HCT116 (cell line): Measurements from ENCODE around the gene RSRC1. TPM values are rescaled to one million over a fixed set of nuclear protein-coding genes. Genes with fewer than 3 reads are reported as not detected.

ENCODE experiments used
- ATAC-seq: fragments of 200-7000 bp; cut with Tn5 transposase; 2 replicates; pipeline ENCODE4 v1.9.1; 2020; ENCODE audit warnings: mild to moderate bottlenecking, moderate library complexity
- BruUV-seq: library from RNA; stranded (reverse); fragments of 400-500 nt; replicated peaks from 2 replicates; lab custom pipeline; 2021; lab: Mats Ljungman, UMichigan
- CTCF ChIA-PET: fragments of 300-600 bp; sonication (Branson Sonifier 250); formaldehyde crosslinking; loops from one replicate; lab custom pipeline; 2021; ENCODE audit warnings: antibody characterized with exemption; lab: Charles Lee
- POLR2A ChIA-PET: fragments of 300-600, 350-600 bp; sonication (Branson Sonifier 250); formaldehyde crosslinking; loops from one replicate; lab custom pipeline; 2021; ENCODE audit warnings: antibody characterized with exemption; lab: Charles Lee
- RAD21 ChIA-PET, 2 experiments: fragments of 300-600 bp; sonication (Branson Sonifier 250); formaldehyde crosslinking; loops; one replicate each; lab custom pipeline; 2023; ENCODE audit warnings: low total read pairs in 2 of 2; ENCODE audit not compliant: uncharacterized antibody in 2 of 2, unreplicated experiment in 2 of 2, low non-redundant PET in 1 of 2; lab: Charles Lee
- DNase-seq: peaks from one replicate; pipeline ENCODE4 v3.0.0-alpha.2; 2010; ENCODE audit warnings: low read depth, low spot score
- H2AFZ ChIP-seq: fragments of 200-600 bp; shearing (Covaris generic), sonication (generic); 2 replicates; pipeline ENCODE4 v1.6.1; 2017; ENCODE audit warnings: low read depth, mixed run types, mixed read lengths, antibody characterized with exemption, low read length; ENCODE audit not compliant: poor library complexity, severe bottlenecking
- H3K27ac ChIP-seq: 2 replicates; pipeline ENCODE4 v1.5.1; 2012; ENCODE audit warnings: low read depth, low read length
- H3K27me3 ChIP-seq: fragments of 200-600 bp; sonication (generic); 2 replicates; pipeline ENCODE4 v1.6.1; 2016; ENCODE audit warnings: mixed run types, low read length, mixed read lengths; ENCODE audit not compliant: insufficient read depth
- H3K36me3 ChIP-seq, 2 experiments: fragments of 200-500 bp in 1 of 2; fragments of 200-600 bp in 1 of 2; sonication (Bioruptor generic) in 1 of 2; sonication (generic) in 1 of 2; 2 replicates each; pipeline versions ENCODE4 v1.5.1 to v1.6.1; 2014 to 2016; ENCODE audit warnings: low read length in 2 of 2, inconsistent platforms in 1 of 2, mixed read lengths in 1 of 2, mixed run types in 1 of 2; ENCODE audit not compliant: insufficient read depth in 2 of 2, control insufficient read depth in 1 of 2
- H3K4me1 ChIP-seq, 2 experiments: fragments of 200-600 bp in 1 of 2; sonication (generic) in 1 of 2; 2 replicates each; pipeline versions ENCODE4 v1.5.1 to v1.6.1; 2012 to 2017; ENCODE audit warnings: low read length in 2 of 2, inconsistent platforms in 1 of 2, mild to moderate bottlenecking in 1 of 2, mixed read lengths in 1 of 2, mixed run types in 1 of 2, moderate library complexity in 1 of 2; ENCODE audit not compliant: insufficient read depth in 2 of 2, control insufficient read depth in 1 of 2
- H3K4me2 ChIP-seq: fragments of 200-600 bp; sonication (generic); 2 replicates; pipeline ENCODE4 v1.6.1; 2017; ENCODE audit warnings: mixed run types, low read length, mixed read lengths
- H3K4me3 ChIP-seq, 2 experiments: fragments of 200-600 bp in 1 of 2; sonication (generic) in 1 of 2; replicated peaks in 1 of 2; 2 replicates each; pipeline ENCODE4 v1.5.1; 2011 to 2016; ENCODE audit warnings: low read length in 2 of 2, control low read depth in 1 of 2, low read depth in 1 of 2, mild to moderate bottlenecking in 1 of 2, mixed read lengths in 1 of 2, mixed run types in 1 of 2
- H3K79me2 ChIP-seq: fragments of 200-600 bp; sonication (generic); 2 replicates; pipeline ENCODE4 v1.6.1; 2017; ENCODE audit warnings: mild to moderate bottlenecking, mixed run types, low read length, moderate library complexity, mixed read lengths; ENCODE audit not compliant: insufficient read depth
- H3K9ac ChIP-seq: fragments of 200-600 bp; sonication (generic); 2 replicates; pipeline ENCODE4 v1.6.1; 2016; ENCODE audit warnings: low read length, mixed read lengths
- H3K9me2 ChIP-seq: fragments of 200-600 bp; sonication (generic), shearing (Covaris generic); 2 replicates; pipeline ENCODE4 v1.6.1; 2017; ENCODE audit warnings: mixed run types, mild to moderate bottlenecking, moderate library complexity; ENCODE audit not compliant: insufficient read depth
- H3K9me3 ChIP-seq, 2 experiments: fragments of 200-500 bp in 1 of 2; fragments of 200-600 bp in 1 of 2; sonication (Bioruptor generic) in 1 of 2; sonication (generic) in 1 of 2; 2 replicates each; pipeline ENCODE4 v1.6.1; 2014 to 2017; ENCODE audit warnings: low read length in 2 of 2, mixed read lengths in 2 of 2, inconsistent platforms in 1 of 2, low read depth in 1 of 2, mild to moderate bottlenecking in 1 of 2, mixed run types in 1 of 2, moderate library complexity in 1 of 2; ENCODE audit not compliant: control insufficient read depth in 1 of 2, insufficient read depth in 1 of 2
- H4K20me1 ChIP-seq: fragments of 200-600 bp; sonication (generic), shearing (Covaris generic); 2 replicates; pipeline ENCODE4 v1.6.1; 2017; ENCODE audit warnings: mixed run types, mild to moderate bottlenecking, moderate library complexity; ENCODE audit not compliant: insufficient read depth
- EZH2 ChIP-seq: fragments of 200-600 bp; sonication (generic); IDR thresholded peaks from 2 replicates; pipeline ENCODE4 v1.6.1; 2017; ENCODE audit warnings: antibody characterized with exemption, mixed run types
- EZH2phosphoT487 ChIP-seq: fragments of 200-600 bp; IDR thresholded peaks from 2 replicates; pipeline ENCODE4 v1.6.1; 2018; ENCODE audit warnings: antibody characterized with exemption, borderline replicate concordance
- JUND ChIP-seq: IDR thresholded peaks from 2 replicates; pipeline ENCODE4 v1.6.1; 2012
- POLR2A ChIP-seq: IDR thresholded peaks from 2 replicates; pipeline ENCODE4 v1.7.0; 2011; ENCODE audit warnings: borderline replicate concordance; ENCODE audit not compliant: insufficient read depth, insufficient read length; ENCODE audit errors: extremely low read depth
- POLR2AphosphoS5 ChIP-seq: IDR thresholded peaks from 2 replicates; pipeline ENCODE4 v1.6.1; 2011; ENCODE audit warnings: mild to moderate bottlenecking, low read depth, low read length, moderate library complexity
- RAD21 ChIP-seq: IDR thresholded peaks from 2 replicates; pipeline ENCODE4 v1.6.1; 2012; ENCODE audit warnings: low read depth, mild to moderate bottlenecking
- SIN3A ChIP-seq: IDR thresholded peaks from 2 replicates; pipeline ENCODE4 v1.6.1; 2012; ENCODE audit warnings: low read depth
- SP1 ChIP-seq: IDR thresholded peaks from 2 replicates; pipeline ENCODE4 v1.6.1; 2012; ENCODE audit warnings: low read depth
- SRF ChIP-seq: IDR thresholded peaks from 2 replicates; pipeline ENCODE4 v1.6.1; 2012; ENCODE audit warnings: low read depth
- TCF7L2 ChIP-seq: IDR thresholded peaks from 2 replicates; pipeline ENCODE4 v1.7.0; 2011; ENCODE audit warnings: borderline replicate concordance, inconsistent platforms; ENCODE audit not compliant: insufficient read depth, insufficient read length; ENCODE audit errors: extremely low read depth
- YY1 ChIP-seq: IDR thresholded peaks from 2 replicates; pipeline ENCODE4 v1.6.1; 2011; ENCODE audit warnings: low read length, low read depth, moderate library complexity, mild to moderate bottlenecking; ENCODE audit not compliant: insufficient replicate concordance; ENCODE audit errors: extremely low read depth
- ZFX ChIP-seq: fragments of 450-650 bp; IDR thresholded peaks from 2 replicates; pipeline ENCODE4 v1.6.1; 2017
- ZNF274 ChIP-seq: fragments of 200-500 bp; sonication (Bioruptor generic); IDR thresholded peaks from 2 replicates; pipeline ENCODE4 v1.6.1; 2014; ENCODE audit warnings: mild to moderate bottlenecking, low read depth, low read length, inconsistent platforms
- intact Hi-C: fragments of 100-400 bp; cut with micrococcal nuclease; formaldehyde crosslinking; loops from 2 replicates; pipeline ENCODE4 v1.10.0; 2022
- total RNA-seq: library from RNA; stranded (reverse); gene quantifications from one replicate; pipeline ENCODE4 v1.2.1, GENCODE V29; 2021; ENCODE audit not compliant: unreplicated experiment
- TF ChIP-seq, protein P1 (sequence below): IDR thresholded peaks from 2 replicates; pipeline ENCODE4 v1.6.1; 2012

RSRC1 gene
- total RNA-seq, 1 experiment from 2014 or later: 37.1 TPM

GRCh38 chr3:158233791-158234190 lies 123.9 kb downstream of the RSRC1 start:
- DNase-seq (no peak), ATAC-seq (no peak)
- H3K9ac ChIP-seq: no peak overlapping the region
- H4K20me1 ChIP-seq: no peaks in the 10 kb centered on the region; the same call in 1 of the 2 replicates
- intact Hi-C loops: no loop called here
- H3K36me3 ChIP-seq: no peaks in the 10 kb centered on the region
- no peak overlapping the region for H2AFZ ChIP-seq
- CTCF ChIA-PET: no interaction called here
- H3K27ac ChIP-seq: no peak overlapping the region
- H3K9me2 ChIP-seq: no peaks in the 10 kb centered on the region
- no TSS peak for BruUV-seq
- RAD21 ChIA-PET: no interaction called here
- no peaks in the 10 kb centered on the region for H3K4me1 ChIP-seq
- H3K9me3 ChIP-seq: no peaks in the 10 kb centered on the region
- POLR2A ChIA-PET: no interaction called here
- H3K4me2 ChIP-seq: no peak overlapping the region
- H3K79me2 ChIP-seq: no peaks in the 10 kb centered on the region; the same call in 1 of the 2 replicates
- TF ChIP-seq EZH2 (no peak), POLR2A (no peak), TCF7L2 (no peak), SP1 (no peak), RAD21 (no peak), POLR2AphosphoS5 (no peak), SIN3A (no peak), ZNF274 (no peak), JUND (no peak)
- no peak overlapping the region for H3K4me3 ChIP-seq
- no peaks in the 10 kb centered on the region for H3K27me3 ChIP-seq

DNA sequence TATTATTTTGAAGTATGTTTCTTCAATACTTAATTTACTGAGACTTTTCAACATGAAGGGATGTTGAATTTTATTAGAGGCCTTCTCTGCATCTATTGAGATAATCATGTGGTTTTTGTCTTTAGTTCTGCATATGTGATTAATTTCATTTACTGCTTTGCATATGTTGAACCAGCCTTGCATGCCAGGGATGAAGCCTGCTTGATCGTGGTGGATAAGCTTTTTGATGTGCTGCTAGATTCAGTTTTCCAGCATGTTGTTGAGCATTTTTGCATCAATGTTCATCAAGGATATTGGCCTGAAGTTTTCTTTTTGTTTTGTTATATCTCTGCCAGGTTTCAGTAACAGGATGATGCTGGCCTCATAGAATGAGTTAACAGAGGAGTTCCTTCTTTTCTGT lies 134.4 kb downstream of the RSRC1 start:
- H3K27ac ChIP-seq: no peak overlapping the region
- no peaks in the 10 kb centered on the region for H4K20me1 ChIP-seq
- H3K4me1 ChIP-seq: no peaks in the 10 kb centered on the region
- BruUV-seq: no TSS peak
- H3K79me2 ChIP-seq: peaks cover 3% of the 10 kb centered on the region; the same call in 1 of the 2 replicates
- TF ChIP-seq EZH2phosphoT487 (no peak), ZFX (no peak), YY1 (no peak), RAD21 (no peak), SRF (no peak)
- TF ChIP-seq, protein P1, sequence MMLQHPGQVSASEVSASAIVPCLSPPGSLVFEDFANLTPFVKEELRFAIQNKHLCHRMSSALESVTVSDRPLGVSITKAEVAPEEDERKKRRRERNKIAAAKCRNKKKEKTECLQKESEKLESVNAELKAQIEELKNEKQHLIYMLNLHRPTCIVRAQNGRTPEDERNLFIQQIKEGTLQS: no peak
- ChIA-PET CTCF (no interaction called here), RAD21 (no interaction called here), POLR2A (no interaction called here)
- H2AFZ ChIP-seq: no peak overlapping the region
- DNase-seq (no peak), ATAC-seq (no peak)
- no peak overlapping the region for H3K9ac ChIP-seq
- H3K9me2 ChIP-seq: no peaks in the 10 kb centered on the region
- H3K4me3 ChIP-seq: no peak overlapping the region
- no peaks in the 10 kb centered on the region for H3K27me3 ChIP-seq
- intact Hi-C loops: no loop called here
- H3K4me2 ChIP-seq: no peak overlapping the region
- H3K9me3 ChIP-seq: no peaks in the 10 kb centered on the region
- no peaks in the 10 kb centered on the region for H3K36me3 ChIP-seq
